ENCODE results near the gene P3H3.

- no peak for TF ChIP-seq CTCF (IDR thresholded peaks at IDR 0.05 in 8 of 11, conservative IDR thresholded peaks at IDR 0.05 in 3 of 11)
- no peak for TF ChIP-seq POLR2AphosphoS5 (IDR thresholded peaks at IDR 0.05)
Observed at GRCh38 chr12:6830999-6831398, 2.8 kb downstream of the P3H3 start.
